22Rv1 (cell line): Measurements from ENCODE around the gene LAT.

Experiments
- ZFX ChIP-seq: fragments of 450-650 bp; IDR thresholded peaks from 2 replicates; pipeline ENCODE4 v1.6.1; 2017; ENCODE audit warnings: antibody characterized with exemption, borderline replicate concordance
- TF ChIP-seq, protein P1 (sequence below): fragments of 450-650 bp; IDR thresholded peaks from 2 replicates; pipeline ENCODE4 v1.5.1; 2017; ENCODE audit warnings: mild to moderate bottlenecking

DNA sequence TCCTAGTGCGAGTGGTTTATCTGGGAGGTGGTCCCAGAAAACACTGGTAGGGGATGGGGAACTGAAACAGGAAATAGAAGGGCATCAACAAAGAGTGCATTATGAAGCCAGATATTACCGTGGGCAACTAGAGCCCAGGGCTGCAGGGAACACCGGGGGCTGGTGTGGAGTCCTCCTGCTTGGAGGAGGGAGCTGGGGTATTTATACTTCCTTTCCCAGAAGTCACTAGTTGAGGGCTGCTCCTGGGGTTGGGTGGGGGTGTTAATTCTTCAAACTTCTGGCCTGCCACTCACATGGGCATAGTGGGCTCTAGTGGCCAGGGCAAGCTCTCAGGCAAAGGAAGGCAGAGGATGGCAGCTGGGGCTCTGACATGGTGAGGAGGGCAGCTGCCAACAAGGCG is 14.7 kb downstream of the LAT start:
- TF ChIP-seq, protein P1, sequence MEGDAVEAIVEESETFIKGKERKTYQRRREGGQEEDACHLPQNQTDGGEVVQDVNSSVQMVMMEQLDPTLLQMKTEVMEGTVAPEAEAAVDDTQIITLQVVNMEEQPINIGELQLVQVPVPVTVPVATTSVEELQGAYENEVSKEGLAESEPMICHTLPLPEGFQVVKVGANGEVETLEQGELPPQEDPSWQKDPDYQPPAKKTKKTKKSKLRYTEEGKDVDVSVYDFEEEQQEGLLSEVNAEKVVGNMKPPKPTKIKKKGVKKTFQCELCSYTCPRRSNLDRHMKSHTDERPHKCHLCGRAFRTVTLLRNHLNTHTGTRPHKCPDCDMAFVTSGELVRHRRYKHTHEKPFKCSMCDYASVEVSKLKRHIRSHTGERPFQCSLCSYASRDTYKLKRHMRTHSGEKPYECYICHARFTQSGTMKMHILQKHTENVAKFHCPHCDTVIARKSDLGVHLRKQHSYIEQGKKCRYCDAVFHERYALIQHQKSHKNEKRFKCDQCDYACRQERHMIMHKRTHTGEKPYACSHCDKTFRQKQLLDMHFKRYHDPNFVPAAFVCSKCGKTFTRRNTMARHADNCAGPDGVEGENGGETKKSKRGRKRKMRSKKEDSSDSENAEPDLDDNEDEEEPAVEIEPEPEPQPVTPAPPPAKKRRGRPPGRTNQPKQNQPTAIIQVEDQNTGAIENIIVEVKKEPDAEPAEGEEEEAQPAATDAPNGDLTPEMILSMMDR = no peak
- TF ChIP-seq ZFX = no peak
